ENCODE measurements around the gene TNFAIP6. TPM values are rescaled to one million over a fixed set of nuclear protein-coding genes. Genes with fewer than 3 reads are reported as not detected.

TNFAIP6 gene
- total and polyA plus RNA-seq, 5 donors = 0.57 to 4.0 (median 3.1) TPM

DNA sequence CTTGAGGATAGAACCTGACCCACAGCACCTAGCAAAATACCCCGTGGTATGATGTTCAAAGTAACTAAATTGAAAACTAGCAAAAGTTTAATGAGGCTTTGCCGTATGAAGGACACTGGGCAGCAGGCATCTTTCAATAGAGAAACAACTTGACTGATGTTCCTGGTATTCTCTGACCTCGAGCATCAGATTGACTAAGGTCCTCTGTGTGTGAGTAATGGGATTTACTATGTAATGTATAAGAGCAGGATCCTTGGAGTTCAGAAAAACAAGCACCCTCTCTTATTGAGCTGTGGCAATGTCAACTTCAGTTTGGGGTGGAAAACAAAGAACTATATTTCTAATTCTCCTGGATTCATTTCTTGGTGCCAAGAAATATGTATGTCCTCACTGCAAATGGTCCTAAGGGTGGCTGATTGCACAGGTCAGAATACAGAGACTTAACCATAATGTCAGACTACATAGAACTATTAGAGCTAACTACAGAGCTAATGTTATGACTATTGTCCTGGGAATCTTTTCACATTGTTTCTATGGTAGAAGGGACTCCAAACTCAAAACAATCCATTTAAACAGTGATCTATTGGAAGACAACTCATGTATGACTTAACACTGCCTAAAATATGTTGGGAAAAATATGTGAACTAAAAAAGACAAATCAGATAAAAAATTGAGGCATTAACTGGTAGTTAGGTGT is 4.4 kb downstream of the TNFAIP6 start:
- intact Hi-C loops (cut with DNase I) = no loop called here
- no peak for DNase-seq
- H3K4me1 ChIP-seq (ENCODE audit: control insufficient read depth, insufficient read depth, low read length) = no peaks in the 10 kb centered on the region
- WGBS = 82% methylated on average over 3 of the region's 3 CpGs
- ATAC-seq = no peak
- H3K9me3 ChIP-seq (ENCODE audit: control insufficient read depth, low read length) = no peaks in the 10 kb centered on the region
- H3K4me3 ChIP-seq (ENCODE audit: low read length) = no peak overlapping the region
- no peaks in the 10 kb centered on the region for H3K27me3 ChIP-seq (ENCODE audit: control insufficient read depth, insufficient read depth)
- H3K27ac ChIP-seq (ENCODE audit: low read length) = no peak overlapping the region

DNA sequence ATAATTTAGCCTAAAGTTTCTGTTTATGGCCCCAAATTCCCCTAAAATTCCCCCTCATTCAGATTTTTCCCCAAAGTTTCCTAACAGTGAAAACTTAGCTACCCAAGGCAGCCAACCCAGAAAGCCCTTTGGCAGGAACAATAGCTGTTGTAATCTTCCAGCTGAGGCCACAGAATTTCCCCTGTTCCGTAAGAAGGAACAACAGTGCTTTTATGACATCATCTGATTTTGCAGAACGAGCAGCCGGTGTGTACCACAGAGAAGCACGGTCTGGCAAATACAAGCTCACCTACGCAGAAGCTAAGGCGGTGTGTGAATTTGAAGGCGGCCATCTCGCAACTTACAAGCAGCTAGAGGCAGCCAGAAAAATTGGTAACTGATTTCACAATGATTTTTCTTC is 6.3 kb downstream of the TNFAIP6 start:
- H3K4me1 ChIP-seq (ENCODE audit: control insufficient read depth, insufficient read depth, low read length) = no peaks in the 10 kb centered on the region
- H3K9me3 ChIP-seq (ENCODE audit: control insufficient read depth, low read length) = no peaks in the 10 kb centered on the region
- WGBS = 55% methylated on average over 8 of the region's 8 CpGs
- H3K4me3 ChIP-seq (ENCODE audit: low read length) = no peak overlapping the region
- H3K27me3 ChIP-seq (ENCODE audit: control insufficient read depth, insufficient read depth) = no peaks in the 10 kb centered on the region
- DNase-seq (peak in 2 of 3 donors; percentile 23 to 77), ATAC-seq (peak; percentile 84 to 96)
- intact Hi-C loops (cut with DNase I) = no loop called here
- H3K27ac ChIP-seq (ENCODE audit: low read length) = no peak overlapping the region

DNA sequence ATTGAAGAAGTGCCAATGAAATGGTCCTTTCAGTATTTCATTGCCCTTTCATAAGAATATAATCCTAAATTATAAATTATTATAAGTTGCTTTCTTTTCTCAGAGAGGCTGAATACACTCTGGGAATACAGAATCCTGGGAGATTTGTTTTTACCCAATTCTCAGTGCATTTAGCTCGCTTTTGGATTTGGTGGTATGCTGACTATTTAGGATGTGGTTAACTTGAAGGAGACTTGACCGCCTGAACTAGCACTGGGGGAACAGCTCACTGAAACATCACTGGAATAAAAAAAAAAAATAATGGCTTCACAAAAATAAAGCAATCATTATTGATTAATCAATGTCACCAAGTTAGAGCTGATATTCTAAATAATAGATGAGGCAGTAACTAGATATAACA is 10.2 kb downstream of the TNFAIP6 start:
- intact Hi-C loops (cut with DNase I) = no loop called here
- ATAC-seq (no peak), DNase-seq (no peak)
- Histone ChIP-seq H3K27ac (ENCODE audit: low read length) (no peak overlapping the region), H3K4me1 (ENCODE audit: control insufficient read depth, insufficient read depth, low read length) (no peaks in the 10 kb centered on the region), H3K27me3 (ENCODE audit: control insufficient read depth, insufficient read depth) (no peaks in the 10 kb centered on the region), H3K4me3 (ENCODE audit: low read length) (no peak overlapping the region), H3K9me3 (ENCODE audit: control insufficient read depth, low read length) (no peaks in the 10 kb centered on the region)
- WGBS = 95% methylated on average over 2 of the region's 2 CpGs

DNA sequence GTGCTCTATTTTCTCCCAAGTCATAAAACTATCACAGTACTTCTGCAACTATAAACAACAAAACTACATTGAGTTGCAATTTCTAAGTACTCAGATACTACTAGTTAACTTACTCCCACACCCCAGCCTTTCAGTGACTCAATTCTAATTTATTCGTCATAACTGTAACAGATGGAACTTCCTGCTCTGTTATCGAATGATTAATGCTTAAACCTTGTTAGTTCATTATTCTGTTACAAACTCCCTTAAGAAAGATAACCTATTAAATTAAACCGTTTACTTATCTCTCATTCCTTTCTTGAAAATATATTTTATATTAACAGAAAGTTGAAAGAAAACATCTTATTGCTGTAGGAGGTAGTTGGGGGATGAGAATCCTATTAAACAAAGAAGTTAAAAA is 17.0 kb downstream of the TNFAIP6 start:
- no peak overlapping the region for H3K4me3 ChIP-seq (ENCODE audit: low read length)
- no peak for ATAC-seq
- H3K27ac ChIP-seq (ENCODE audit: low read length) = no peak overlapping the region
- no peaks in the 10 kb centered on the region for H3K4me1 ChIP-seq (ENCODE audit: control insufficient read depth, insufficient read depth, low read length)
- no peak for DNase-seq
- H3K9me3 ChIP-seq (ENCODE audit: control insufficient read depth, low read length) = no peaks in the 10 kb centered on the region
- intact Hi-C loops (cut with DNase I) = no loop called here
- H3K27me3 ChIP-seq (ENCODE audit: control insufficient read depth, insufficient read depth) = no peaks in the 10 kb centered on the region
- 44% methylated on average over 3 of the region's 3 CpGs for WGBS

DNA sequence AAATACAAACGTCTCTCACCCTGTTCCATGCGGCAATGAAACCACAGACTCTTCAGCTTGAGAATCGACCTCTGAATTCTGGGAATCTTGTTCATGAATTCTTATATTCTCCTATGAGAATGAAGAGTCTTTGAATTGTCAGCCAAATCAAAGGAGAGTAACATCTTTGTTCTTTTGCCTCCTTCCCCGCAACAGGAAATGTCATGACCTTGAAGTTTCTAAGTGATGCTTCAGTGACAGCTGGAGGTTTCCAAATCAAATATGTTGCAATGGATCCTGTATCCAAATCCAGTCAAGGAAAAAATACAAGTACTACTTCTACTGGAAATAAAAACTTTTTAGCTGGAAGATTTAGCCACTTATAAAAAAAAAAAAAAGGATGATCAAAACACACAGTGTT is 21.8 kb downstream of the TNFAIP6 start:
- WGBS = 80% methylated on average over 4 of the region's 4 CpGs
- Histone ChIP-seq H3K4me3 (ENCODE audit: low read length) (no peak overlapping the region), H3K9me3 (ENCODE audit: control insufficient read depth, low read length) (no peaks in the 10 kb centered on the region), H3K27me3 (ENCODE audit: control insufficient read depth, insufficient read depth) (no peaks in the 10 kb centered on the region), H3K27ac (ENCODE audit: low read length) (no peak overlapping the region), H3K4me1 (ENCODE audit: control insufficient read depth, insufficient read depth, low read length) (no peaks in the 10 kb centered on the region)
- DNase-seq (no peak), ATAC-seq (no peak)
- intact Hi-C loops (cut with DNase I) = no loop called here

DNA sequence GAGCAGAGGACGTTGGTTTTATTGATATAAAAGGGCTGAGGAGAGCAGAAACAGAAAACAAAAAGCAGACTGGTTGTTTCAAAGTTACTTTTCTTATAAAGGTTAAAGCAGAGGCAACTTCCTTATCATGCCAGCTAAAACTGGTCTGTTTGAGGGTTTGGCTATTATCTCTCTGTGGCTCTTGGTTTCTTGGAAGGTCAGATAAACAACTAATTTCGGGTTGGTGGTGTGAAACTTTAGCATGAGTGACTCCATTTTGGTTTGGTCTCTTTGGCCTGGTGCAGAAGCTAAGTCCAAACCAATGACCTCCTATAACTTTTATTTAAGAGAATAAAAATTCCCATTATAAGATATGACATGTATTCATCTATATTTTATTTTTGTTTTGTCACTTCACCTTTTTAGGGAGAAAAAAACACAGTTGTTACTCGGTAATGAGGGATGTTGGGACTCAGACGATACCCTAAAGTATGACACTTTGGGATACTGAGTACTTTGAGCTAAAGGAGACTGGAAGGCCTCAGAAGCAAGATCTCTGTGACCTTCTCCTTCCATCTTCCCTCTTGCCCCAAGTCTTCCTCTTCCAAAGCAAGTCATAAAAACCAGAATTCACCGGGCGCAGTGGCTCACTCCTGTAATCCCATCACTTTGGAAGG is 23.3 kb downstream of the TNFAIP6 start:
- WGBS = 75% methylated on average over 6 of the region's 6 CpGs
- Histone ChIP-seq H3K4me1 (ENCODE audit: control insufficient read depth, insufficient read depth, low read length) (no peaks in the 10 kb centered on the region), H3K27me3 (ENCODE audit: control insufficient read depth, insufficient read depth) (no peaks in the 10 kb centered on the region), H3K9me3 (ENCODE audit: control insufficient read depth, low read length) (no peaks in the 10 kb centered on the region), H3K4me3 (ENCODE audit: low read length) (no peak overlapping the region), H3K27ac (ENCODE audit: low read length) (no peak overlapping the region)
- ATAC-seq = no peak
- DNase-seq = no peak
- intact Hi-C loops (cut with DNase I) = no loop called here

DNA sequence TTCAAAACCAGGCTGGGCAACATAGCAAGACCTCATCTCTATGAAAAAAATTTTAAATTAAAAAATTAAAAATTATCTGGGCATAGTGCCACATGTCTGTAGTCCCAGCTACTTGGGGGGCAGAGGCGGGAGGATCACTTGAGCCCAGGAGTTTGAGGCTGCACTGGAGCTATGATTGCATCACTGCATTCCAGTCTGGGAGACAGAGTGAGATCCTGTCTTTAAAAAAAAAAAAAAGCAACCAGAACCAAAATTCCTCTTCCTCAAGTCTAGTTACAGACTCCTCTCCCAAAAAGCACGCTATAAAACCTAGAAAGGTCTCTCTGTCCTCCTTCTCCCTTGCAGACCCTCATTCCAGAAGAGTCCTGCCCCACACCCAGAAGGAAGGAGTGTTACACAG is 23.9 kb downstream of the TNFAIP6 start:
- Histone ChIP-seq H3K4me1 (ENCODE audit: control insufficient read depth, insufficient read depth, low read length) (no peaks in the 10 kb centered on the region), H3K27ac (ENCODE audit: low read length) (no peak overlapping the region), H3K27me3 (ENCODE audit: control insufficient read depth, insufficient read depth) (no peaks in the 10 kb centered on the region), H3K9me3 (ENCODE audit: control insufficient read depth, low read length) (no peaks in the 10 kb centered on the region), H3K4me3 (ENCODE audit: low read length) (no peak overlapping the region)
- WGBS = 92% methylated on average over 2 of the region's 2 CpGs
- intact Hi-C loops (cut with DNase I) = no loop called here
- no peak for DNase-seq
- ATAC-seq = no peak

DNA sequence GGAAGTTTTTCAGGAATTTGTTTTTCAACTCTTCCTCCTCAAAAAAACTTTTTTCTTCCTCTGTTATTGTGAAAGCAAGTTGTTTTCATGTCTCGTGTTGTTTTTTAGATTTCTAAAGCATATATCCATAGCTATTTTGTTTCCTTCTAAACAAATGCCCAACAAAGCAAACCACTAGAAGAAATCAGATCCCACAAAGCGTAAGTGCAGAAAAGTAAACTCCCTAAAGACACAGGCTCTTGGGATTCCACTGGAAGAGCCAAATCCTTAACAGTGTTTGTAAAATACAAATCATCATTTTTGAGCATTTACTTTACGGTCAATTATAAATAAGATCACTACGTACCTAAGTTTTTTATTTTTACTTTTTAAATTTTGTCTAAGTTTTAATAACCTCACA is 30.6 kb downstream of the TNFAIP6 start:
- H3K4me3 ChIP-seq (ENCODE audit: low read length) = no peak overlapping the region
- intact Hi-C loops (cut with DNase I) = no loop called here
- 82% methylated on average over 4 of the region's 4 CpGs for WGBS
- no peaks in the 10 kb centered on the region for H3K9me3 ChIP-seq (ENCODE audit: control insufficient read depth, low read length)
- DNase-seq (no peak), ATAC-seq (no peak)
- H3K27ac ChIP-seq (ENCODE audit: low read length) = no peak overlapping the region
- no peaks in the 10 kb centered on the region for H3K27me3 ChIP-seq (ENCODE audit: control insufficient read depth, insufficient read depth)
- no peaks in the 10 kb centered on the region for H3K4me1 ChIP-seq (ENCODE audit: control insufficient read depth, insufficient read depth, low read length)

DNA sequence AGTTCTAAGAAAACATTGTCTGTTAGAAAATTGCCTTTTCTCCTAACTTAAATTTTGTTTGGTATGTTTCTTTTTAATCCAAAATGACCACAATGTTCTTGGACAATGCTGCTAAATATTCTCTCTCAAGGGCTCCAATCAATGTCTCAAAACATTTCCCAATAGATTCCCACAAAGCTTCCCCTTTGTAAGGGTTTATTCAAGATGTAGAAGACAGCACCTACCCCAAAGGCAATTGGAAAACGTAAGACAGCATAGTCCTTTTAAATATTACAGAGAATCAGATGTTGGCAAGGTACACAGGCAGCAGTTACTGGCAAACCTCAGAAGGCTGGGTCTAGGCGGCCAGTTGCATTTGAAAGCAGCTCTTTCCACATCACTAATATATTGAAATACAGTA is 34.0 kb downstream of the TNFAIP6 start:
- ATAC-seq (no peak), DNase-seq (no peak)
- intact Hi-C loops (cut with DNase I) = no loop called here
- Histone ChIP-seq H3K4me1 (ENCODE audit: control insufficient read depth, insufficient read depth, low read length) (no peaks in the 10 kb centered on the region), H3K9me3 (ENCODE audit: control insufficient read depth, low read length) (no peaks in the 10 kb centered on the region), H3K27ac (ENCODE audit: low read length) (no peak overlapping the region), H3K27me3 (ENCODE audit: control insufficient read depth, insufficient read depth) (no peaks in the 10 kb centered on the region), H3K4me3 (ENCODE audit: low read length) (no peak overlapping the region)
- WGBS = 76% methylated on average over 2 of the region's 2 CpGs

DNA sequence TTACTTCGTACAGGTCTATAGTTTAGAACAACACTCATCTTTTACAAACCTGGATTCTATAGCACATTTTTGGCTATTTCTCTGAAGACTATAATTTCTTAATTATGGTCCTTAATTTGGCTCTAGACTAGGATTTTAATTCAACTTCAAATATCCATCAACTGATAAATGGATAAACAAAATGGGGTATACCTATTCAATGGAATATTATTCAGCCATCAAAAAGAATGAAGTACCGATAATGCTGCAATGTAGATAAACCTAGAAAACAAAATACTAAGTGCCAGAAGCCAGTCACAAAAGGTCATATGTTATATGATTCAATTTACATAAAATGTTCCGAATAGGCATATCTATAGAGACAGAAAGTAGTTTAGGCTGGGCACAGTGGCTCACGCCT is 37.1 kb downstream of the TNFAIP6 start:
- no peak for DNase-seq
- no peaks in the 10 kb centered on the region for H3K9me3 ChIP-seq (ENCODE audit: control insufficient read depth, low read length)
- intact Hi-C loops (cut with DNase I) = no loop called here
- no peak overlapping the region for H3K27ac ChIP-seq (ENCODE audit: low read length)
- H3K27me3 ChIP-seq (ENCODE audit: control insufficient read depth, insufficient read depth) = no peaks in the 10 kb centered on the region
- no peak for ATAC-seq
- WGBS = 87% methylated on average over 4 of the region's 4 CpGs
- H3K4me1 ChIP-seq (ENCODE audit: control insufficient read depth, insufficient read depth, low read length) = no peaks in the 10 kb centered on the region
- no peak overlapping the region for H3K4me3 ChIP-seq (ENCODE audit: low read length)

DNA sequence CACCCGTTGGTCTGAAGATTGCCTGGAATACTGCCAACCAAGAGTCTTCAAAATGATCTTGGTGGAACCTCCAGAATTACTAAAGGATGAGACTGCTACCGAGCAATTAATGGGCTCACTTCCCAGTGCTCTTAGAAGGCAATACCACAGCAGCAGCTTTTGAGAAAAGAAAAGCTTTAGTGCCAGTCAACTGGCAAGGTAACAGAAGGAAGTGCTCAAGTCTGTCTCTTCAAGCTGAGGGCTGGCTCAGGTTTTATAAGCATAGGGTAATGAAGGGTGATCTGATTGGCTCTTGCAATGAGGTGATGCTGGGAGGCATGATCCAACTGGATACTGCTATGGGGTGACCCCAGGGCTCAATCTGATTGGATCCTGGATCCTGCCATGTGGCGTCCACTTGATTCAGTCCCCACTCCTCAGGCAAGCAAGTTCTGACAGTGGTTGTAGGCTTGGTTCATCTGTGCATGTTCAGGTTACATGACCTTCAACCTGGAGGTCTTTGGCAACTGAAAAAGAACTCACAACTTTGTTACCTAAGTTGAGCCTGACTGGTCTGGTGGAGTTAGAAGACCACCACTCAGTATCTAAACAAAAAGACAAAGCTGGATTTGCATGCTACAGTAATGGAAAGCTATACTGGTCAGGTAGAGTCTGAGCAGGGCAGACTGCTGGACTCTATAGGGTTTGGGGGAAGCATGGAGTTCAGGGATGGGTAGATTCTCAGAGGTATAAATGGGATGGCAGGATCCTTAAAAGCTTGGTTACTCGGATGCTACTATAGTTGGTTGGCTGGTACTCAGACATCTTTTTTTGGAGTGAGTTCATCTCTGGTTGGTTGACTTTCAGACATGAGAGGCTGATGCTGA is 38.4 kb downstream of the TNFAIP6 start:
- 90% methylated on average over 4 of the region's 4 CpGs for WGBS

More for the DNA sequence above, 38.4 kb downstream of the TNFAIP6 start:
- Histone ChIP-seq H3K4me1 (ENCODE audit: control insufficient read depth, insufficient read depth, low read length) (no peaks in the 10 kb centered on the region), H3K4me3 (ENCODE audit: low read length) (no peak overlapping the region), H3K27me3 (ENCODE audit: control insufficient read depth, insufficient read depth) (no peaks in the 10 kb centered on the region), H3K27ac (ENCODE audit: low read length) (no peak overlapping the region), H3K9me3 (ENCODE audit: control insufficient read depth, low read length) (no peaks in the 10 kb centered on the region)
- intact Hi-C loops (cut with DNase I) = no loop called here
- ATAC-seq = no peak
- no peak for DNase-seq
